Measurements from ENCODE around the gene SLC9C1.
A peak's percentile ranks its signal among the peaks of the same experiment; 100 is the strongest.
"Not testable (repeated sequence)": the region's sequence is repeated elsewhere in the genome, so short reads cannot be mapped to it uniquely, and the experiment has no call there.

The SLC9C1 gene

GRCh38 chr3:112185423-112186035 is 108.5 kb downstream of the SLC9C1 start:
- not testable (repeated sequence) for DNase-seq

- DNase-seq = no peak
Measured at GRCh38 chr3:112175646-112176045, 118.4 kb downstream of the SLC9C1 start.

- no peak for DNase-seq
Measured at GRCh38 chr3:112175037-112175436, 119.0 kb downstream of the SLC9C1 start.

- no peak for DNase-seq
Measured at GRCh38 chr3:112171144-112171543, 122.9 kb downstream of the SLC9C1 start.

GRCh38 chr3:112170046-112170445 is 124.0 kb downstream of the SLC9C1 start:
- DNase-seq = peak; percentile 43 to 51

- DNase-seq = no peak
Measured at GRCh38 chr3:112167758-112168157, 126.3 kb downstream of the SLC9C1 start.

- no peak for DNase-seq
Measured at GRCh38 chr3:112149136-112149535, 144.9 kb downstream of the SLC9C1 start.

GRCh38 chr3:112143689-112144088 is 150.3 kb downstream of the SLC9C1 start:
- DNase-seq = no peak

GRCh38 chr3:112143251-112143650 is 150.8 kb downstream of the SLC9C1 start:
- no peak for DNase-seq

GRCh38 chr3:112141293-112141692 is 152.7 kb downstream of the SLC9C1 start:
- DNase-seq = no peak

GRCh38 chr3:112140584-112140983 is 153.4 kb downstream of the SLC9C1 start:
- no peak for DNase-seq

GRCh38 chr3:112138219-112138969 is 155.6 kb downstream of the SLC9C1 start:
- no peak for DNase-seq

- no peak for DNase-seq
Measured at GRCh38 chr3:112137781-112138180, 156.2 kb downstream of the SLC9C1 start.

- peak in 1 of 2 experiments; percentile 43 for DNase-seq
Measured at GRCh38 chr3:112136959-112137693, 156.9 kb downstream of the SLC9C1 start.

GRCh38 chr3:112136046-112136445 is 158.0 kb downstream of the SLC9C1 start:
- DNase-seq = no peak

GRCh38 chr3:112134335-112135124 is 159.5 kb downstream of the SLC9C1 start:
- no peak for DNase-seq

- DNase-seq = no peak
Measured at GRCh38 chr3:112133626-112134334, 160.2 kb downstream of the SLC9C1 start.

- no peak for DNase-seq
Measured at GRCh38 chr3:112132975-112133448, 161.0 kb downstream of the SLC9C1 start, which contains the start of gene GCSAM. Gene GCSAM (minus strand): TSS chr3:112133248. CDS start chr3:112133120, 128 bp downstream.

GRCh38 chr3:112132554-112132953 is 161.5 kb downstream of the SLC9C1 start:
- DNase-seq = no peak

GRCh38 chr3:112132088-112132487 is 161.9 kb downstream of the SLC9C1 start:
- no peak for DNase-seq

GRCh38 chr3:112131111-112131510 is 162.9 kb downstream of the SLC9C1 start:
- no peak for DNase-seq

GRCh38 chr3:112130638-112130993 is 163.4 kb downstream of the SLC9C1 start:
- DNase-seq = no peak

Data from NCI-H1930 (cell line).